Fibroblast of peridontal ligament (primary cell): ENCODE results near the gene C8G.

Source experiments
- DNase-seq: peaks from one replicate; pipeline ENCODE4 v3.0.0-alpha.2; 2010; ENCODE audit errors: extremely low read depth

Gene C8G

GRCh38 chr9:136944519-136945332 is at the start of gene C8G, which contains the start of gene FBXW5:
Gene C8G (plus strand): TSS chr9:136945243. CDS start chr9:136945321, 78 bp downstream.
Gene FBXW5 (minus strand): TSS chr9:136944738. CDS start chr9:136944083, 655 bp downstream.
- peak; percentile 88 for DNase-seq

GRCh38 chr9:136896027-136896426 is 49.0 kb upstream of the C8G start:
- DNase-seq = no peak

GRCh38 chr9:136898483-136899100 is 46.5 kb upstream of the C8G start:
- DNase-seq = no peak

- no peak for DNase-seq
These were observed 45.8 kb upstream of the C8G start for GRCh38 chr9:136899196-136899595.

- no peak for DNase-seq
These were observed 44.5 kb upstream of the C8G start for GRCh38 chr9:136900556-136900955.

- no peak for DNase-seq
These were observed 44.0 kb upstream of the C8G start for GRCh38 chr9:136900988-136901515.

- no peak for DNase-seq
These were observed 43.4 kb upstream of the C8G start for GRCh38 chr9:136901516-136902258.

- DNase-seq = peak; percentile 44
These were observed 42.7 kb upstream of the C8G start for GRCh38 chr9:136902259-136902821.

GRCh38 chr9:136903041-136903554 is 41.9 kb upstream of the C8G start:
- DNase-seq = no peak

GRCh38 chr9:136906266-136906665 is 38.8 kb upstream of the C8G start:
- no peak for DNase-seq

GRCh38 chr9:136907011-136907914 is 37.8 kb upstream of the C8G start:
- DNase-seq = no peak

GRCh38 chr9:136910197-136910900 is 34.7 kb upstream of the C8G start:
- DNase-seq = no peak

- DNase-seq = no peak
These were observed 34.2 kb upstream of the C8G start for GRCh38 chr9:136910901-136911245.

- DNase-seq = no peak
These were observed 31.2 kb upstream of the C8G start for GRCh38 chr9:136913701-136914438.

- DNase-seq = no peak
These were observed 29.3 kb upstream of the C8G start for GRCh38 chr9:136915632-136916329.

GRCh38 chr9:136916330-136917184 is 28.5 kb upstream of the C8G start:
- DNase-seq = no peak

- DNase-seq = no peak
These were observed 27.1 kb upstream of the C8G start for GRCh38 chr9:136917902-136918301.

- DNase-seq = no peak
These were observed 25.0 kb upstream of the C8G start for GRCh38 chr9:136920069-136920468.
